Type B pancreatic cell (in vitro differentiated cells): Measurements from ENCODE around the gene HNRNPL. TPM values are rescaled to one million over a fixed set of nuclear protein-coding genes. Genes with fewer than 3 reads are reported as not detected.
A peak's percentile ranks its signal among the peaks of the same experiment; 100 is the strongest.
"Not testable (repeated sequence)": the region's sequence is repeated elsewhere in the genome, so short reads cannot be mapped to it uniquely, and the experiment has no call there.

Experiments used
- DNase-seq: peaks from one replicate; pipeline ENCODE4 v3.0.0; 2021; ENCODE audit warnings: mixed read lengths; ENCODE audit not compliant: unreplicated experiment; ENCODE audit errors: extremely low spot score
- H3K27ac Mint-ChIP-seq: 2 replicates; pipeline ENCODE4 v1.8.0; 2021; ENCODE audit warnings: mild to moderate bottlenecking, mixed read lengths
- H3K27me3 Mint-ChIP-seq: 2 replicates; pipeline ENCODE4 v1.8.0; 2021; ENCODE audit warnings: mixed read lengths
- H3K36me3 Mint-ChIP-seq: 2 replicates; pipeline ENCODE4 v1.8.0; 2021; ENCODE audit warnings: mixed read lengths
- H3K4me1 Mint-ChIP-seq: one replicate; pipeline ENCODE4 v1.8.0; 2021; ENCODE audit warnings: mixed read lengths; ENCODE audit not compliant: unreplicated experiment
- H3K4me3 Mint-ChIP-seq: 2 replicates; pipeline ENCODE4 v1.8.0; 2021; ENCODE audit warnings: mild to moderate bottlenecking, mixed read lengths
- H3K9me3 Mint-ChIP-seq: 2 replicates; pipeline ENCODE4 v1.8.0; 2021; ENCODE audit warnings: mixed read lengths
- CTCF ChIP-seq: fragments of 200-600 bp; sonication (generic); conservative IDR thresholded peaks from 2 replicates; pipeline ENCODE4 v1.5.0; 2021; ENCODE audit warnings: antibody characterized with exemption, mild to moderate bottlenecking
- total RNA-seq: library from RNA; stranded (reverse); gene quantifications from 2 replicates; pipeline ENCODE4 v1.2.1, GENCODE V29; 2021; ENCODE audit warnings: low replicate concordance

HNRNPL gene
- total RNA-seq, 1 donor from 2014 or later: 451 TPM

DNA sequence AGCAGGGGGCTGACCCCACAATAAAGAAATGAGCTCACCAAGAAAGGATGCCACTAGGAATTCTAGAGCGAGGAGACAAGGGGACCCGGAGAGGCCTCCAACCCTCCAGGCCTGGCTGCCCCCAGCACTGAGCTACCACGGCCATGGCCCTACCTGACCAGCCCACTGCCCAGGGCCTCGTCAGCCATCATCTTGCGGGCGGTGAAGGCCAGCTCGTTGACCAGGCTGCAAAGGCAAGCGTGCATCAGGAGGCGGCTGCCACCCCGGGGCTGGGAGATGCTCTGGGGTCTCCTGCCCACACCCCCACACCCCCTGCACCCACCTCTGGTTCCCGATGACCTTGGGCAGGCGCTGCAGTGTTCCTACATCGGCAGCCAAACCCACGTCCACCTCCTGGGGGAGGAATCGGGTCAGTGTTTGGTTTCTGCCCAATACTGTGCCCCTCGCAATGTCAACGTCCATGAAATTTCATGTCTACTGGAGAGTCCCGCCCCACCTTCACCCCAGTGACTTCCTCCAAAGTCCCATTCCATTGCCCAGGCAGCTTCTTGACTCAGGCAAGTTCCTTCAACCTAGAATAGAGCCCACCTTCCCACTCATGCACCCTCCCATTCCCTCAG lies 33.5 kb downstream of the HNRNPL start:
- Mint-ChIP-seq H3K4me1 (peaks cover 13% of the 10 kb centered on the region), H3K4me3 (no peak overlapping the region), H3K9me3 (no peaks in the 10 kb centered on the region), H3K36me3 (peaks cover 18% of the 10 kb centered on the region), H3K27me3 (no peaks in the 10 kb centered on the region), H3K27ac (no peak overlapping the region)
- no peak for DNase-seq
- TF ChIP-seq CTCF: no peak

GRCh38 chr19:38815059-38816001 lies 34.5 kb downstream of the HNRNPL start:
- peaks cover 12% of the 10 kb centered on the region for H3K36me3 Mint-ChIP-seq
- H3K4me1 Mint-ChIP-seq: peaks cover 7% of the 10 kb centered on the region
- no peak overlapping the region for H3K4me3 Mint-ChIP-seq
- no peaks in the 10 kb centered on the region for H3K27me3 Mint-ChIP-seq
- peak overlapping the region; percentile 24 for H3K27ac Mint-ChIP-seq
- DNase-seq: no peak
- H3K9me3 Mint-ChIP-seq: no peaks in the 10 kb centered on the region
- TF ChIP-seq CTCF: no peak

DNA sequence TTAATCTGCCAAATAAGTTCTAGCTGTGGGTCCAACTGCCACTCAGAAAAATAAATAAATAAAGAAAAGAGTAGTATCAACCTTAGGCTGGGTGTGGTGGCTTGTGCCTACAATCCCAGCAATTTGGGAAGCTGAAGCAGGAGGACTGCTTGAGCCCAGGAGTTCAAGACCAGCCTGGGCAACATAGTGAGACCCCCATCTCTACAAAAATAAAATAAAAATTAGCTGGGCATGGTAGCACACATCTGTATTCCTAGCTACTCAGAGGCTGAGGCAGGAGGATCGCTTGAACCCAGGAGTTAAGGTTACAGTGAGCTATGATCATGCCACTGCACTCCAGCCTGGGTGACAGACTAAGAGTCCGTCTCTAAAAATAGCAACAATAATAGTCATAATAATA lies 35.9 kb downstream of the HNRNPL start:
- H3K9me3 Mint-ChIP-seq, H3K36me3 Mint-ChIP-seq, H3K27me3 Mint-ChIP-seq, H3K4me3 Mint-ChIP-seq, H3K4me1 Mint-ChIP-seq, H3K27ac Mint-ChIP-seq, DNase-seq: not testable (repeated sequence)

DNA sequence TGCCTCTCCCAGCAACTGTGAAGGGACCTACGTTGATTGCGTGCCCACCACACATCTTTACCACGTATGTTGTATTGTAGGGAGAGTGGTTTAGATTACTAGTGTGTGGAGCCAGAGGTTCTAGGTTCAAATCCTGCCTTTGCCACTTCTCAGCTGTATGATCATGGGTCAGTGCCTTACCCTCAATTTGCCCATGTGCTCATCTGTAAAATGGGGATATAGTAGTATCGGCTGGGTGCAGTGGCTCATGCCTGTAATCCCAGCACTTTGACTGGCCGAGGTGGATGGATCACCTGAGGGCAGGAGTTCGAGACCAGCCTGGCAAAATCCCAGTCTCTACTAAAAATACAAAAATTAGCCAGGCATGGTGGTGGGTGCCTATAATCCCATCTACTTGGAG lies 36.5 kb downstream of the HNRNPL start:
- no peak for TF ChIP-seq CTCF
- no peak for DNase-seq
- H3K4me1 Mint-ChIP-seq: no peaks in the 10 kb centered on the region
- no peak overlapping the region for H3K4me3 Mint-ChIP-seq
- H3K9me3 Mint-ChIP-seq: no peaks in the 10 kb centered on the region
- peaks cover 5% of the 10 kb centered on the region for H3K36me3 Mint-ChIP-seq
- no peaks in the 10 kb centered on the region for H3K27me3 Mint-ChIP-seq
- peak overlapping the region; percentile 39 for H3K27ac Mint-ChIP-seq

DNA sequence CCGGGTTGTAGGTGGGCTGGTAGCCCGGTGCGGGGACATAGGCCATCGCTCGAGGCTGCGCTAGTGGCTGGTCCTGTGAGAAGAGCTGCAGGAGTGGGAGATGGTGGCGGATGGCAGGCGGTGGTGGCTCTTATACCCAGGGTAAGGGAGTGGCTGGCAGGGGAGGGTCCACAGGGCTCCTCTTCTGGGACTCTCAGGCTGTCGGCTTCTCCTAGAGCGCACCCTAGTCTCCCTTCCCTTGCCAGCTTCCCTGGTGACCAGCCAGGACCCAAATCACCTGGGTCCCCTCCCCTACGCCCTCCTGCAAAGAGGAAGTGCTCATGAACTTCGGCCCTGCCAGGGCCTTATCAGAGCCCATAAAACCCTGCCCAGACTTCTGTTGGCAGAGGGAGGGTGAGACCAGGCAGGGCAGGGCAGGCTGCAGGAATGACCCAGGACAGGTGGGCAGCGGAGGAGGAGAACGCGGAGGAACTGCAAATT lies 36.9 kb downstream of the HNRNPL start, which contains the start of gene LGALS4:
LGALS4 (minus strand) TSS at position 105 of the 480 bp plus-strand sequence; CDS start at position 46, 59 bp downstream.
- no peaks in the 10 kb centered on the region for H3K9me3 Mint-ChIP-seq
- no peak within 1 kb of the TSS for H3K4me3 Mint-ChIP-seq
- DNase-seq: no peak
- H3K36me3 Mint-ChIP-seq: peaks cover 5% of the 10 kb centered on the region
- TF ChIP-seq CTCF: no peak
- H3K4me1 Mint-ChIP-seq: no peaks in the 10 kb centered on the region
- peak within 1 kb of the TSS; percentile 39 for H3K27ac Mint-ChIP-seq
- no peaks in the 10 kb centered on the region for H3K27me3 Mint-ChIP-seq
